Natural killer cell (primary cell): ENCODE measurements around the gene TMCO4. TPM values are rescaled to one million over a fixed set of nuclear protein-coding genes. Genes with fewer than 3 reads are reported as not detected.

ENCODE experiments used
- ATAC-seq, 3 donors: fragments of 150-1000 bp in 2 of 3; fragments of 200-7000 bp in 1 of 3; cut with Tn5 transposase; 1 replicate in 1 of 3; 2 replicates in 2 of 3; pipeline ENCODE4 v1.10.0; 2021; ENCODE audit warnings: mild to moderate bottlenecking in 2 of 3, moderate library complexity in 2 of 3
- DNase-seq, 2 donors: peaks; one replicate each; pipeline versions ENCODE4 v3.0.0 to v3.0.0-alpha.2; 2013 to 2021; ENCODE audit warnings: mixed read lengths in 1 of 2
- H3K27ac ChIP-seq: one replicate; pipeline ENCODE4 v1.5.1; 2013; ENCODE audit warnings: mild to moderate bottlenecking, low read length
- H3K27me3 ChIP-seq: one replicate; pipeline ENCODE4 v1.6.1; 2013; ENCODE audit warnings: low read length; ENCODE audit not compliant: control insufficient read depth, insufficient read depth
- H3K36me3 ChIP-seq: one replicate; pipeline ENCODE4 v1.6.1; 2013; ENCODE audit warnings: low read length; ENCODE audit not compliant: control insufficient read depth, insufficient read depth
- H3K4me1 ChIP-seq: one replicate; pipeline ENCODE4 v1.6.1; 2013; ENCODE audit warnings: low read length; ENCODE audit not compliant: control insufficient read depth, insufficient read depth
- H3K4me3 ChIP-seq: one replicate; pipeline ENCODE4 v1.5.1; 2013; ENCODE audit warnings: low read length
- H3K9me3 ChIP-seq: one replicate; pipeline ENCODE4 v1.6.1; 2013; ENCODE audit warnings: low read length; ENCODE audit not compliant: control insufficient read depth, insufficient read depth
- H3K27ac Mint-ChIP-seq, 2 donors: one replicate each; pipeline ENCODE4 v1.8.0; 2022; ENCODE audit warnings: mild to moderate bottlenecking in 2 of 2, mixed read lengths in 2 of 2, moderate library complexity in 1 of 2
- H3K27me3 Mint-ChIP-seq, 2 donors: one replicate each; pipeline ENCODE4 v1.8.0; 2022; ENCODE audit warnings: low read depth in 2 of 2, mixed read lengths in 2 of 2
- H3K36me3 Mint-ChIP-seq: one replicate; pipeline ENCODE4 v1.8.0; 2022; ENCODE audit warnings: mixed read lengths
- H3K4me1 Mint-ChIP-seq, 2 donors: one replicate each; pipeline ENCODE4 v1.8.0; 2022; ENCODE audit warnings: mixed read lengths in 2 of 2
- H3K4me3 Mint-ChIP-seq: one replicate; pipeline ENCODE4 v1.8.0; 2022; ENCODE audit warnings: mild to moderate bottlenecking, moderate library complexity, mixed read lengths
- H3K9me3 Mint-ChIP-seq, 2 donors: one replicate each; pipeline ENCODE4 v1.8.0; 2022; ENCODE audit warnings: mixed read lengths in 2 of 2
- WGBS: methylation state at CpG from one replicate; pipeline ENCODE4 v1.1.7; 2013; ENCODE audit warnings: missing lambda C conversion rate; ENCODE audit not compliant: insufficient coverage; 5-methylcytosine and 5-hydroxymethylcytosine counted together
- intact Hi-C: fragments of 100-400 bp; cut with micrococcal nuclease; formaldehyde crosslinking; loops from one replicate; pipeline ENCODE4 v1.14.2; 2022
- total RNA-seq, 4 donors: library from RNA; stranded (reverse); fragments of 120-200 nt in 1 of 4; gene quantifications; one replicate each; pipeline versions ENCODE4 v1.2.3 to v1.2.4, GENCODE V29; 2013 to 2022
- TF ChIP-seq, protein P1 (sequence below): fragments of 200-600 bp; IDR thresholded peaks from one replicate; pipeline ENCODE4 v1.8.0; 2022; ENCODE audit warnings: antibody characterized with exemption

TMCO4 gene
- total RNA-seq, 3 donors from 2014 or later (not counting 1 experiment from before 2014, with no cell fraction given) = 14.2 to 21.5 (median 18.3) TPM

DNA sequence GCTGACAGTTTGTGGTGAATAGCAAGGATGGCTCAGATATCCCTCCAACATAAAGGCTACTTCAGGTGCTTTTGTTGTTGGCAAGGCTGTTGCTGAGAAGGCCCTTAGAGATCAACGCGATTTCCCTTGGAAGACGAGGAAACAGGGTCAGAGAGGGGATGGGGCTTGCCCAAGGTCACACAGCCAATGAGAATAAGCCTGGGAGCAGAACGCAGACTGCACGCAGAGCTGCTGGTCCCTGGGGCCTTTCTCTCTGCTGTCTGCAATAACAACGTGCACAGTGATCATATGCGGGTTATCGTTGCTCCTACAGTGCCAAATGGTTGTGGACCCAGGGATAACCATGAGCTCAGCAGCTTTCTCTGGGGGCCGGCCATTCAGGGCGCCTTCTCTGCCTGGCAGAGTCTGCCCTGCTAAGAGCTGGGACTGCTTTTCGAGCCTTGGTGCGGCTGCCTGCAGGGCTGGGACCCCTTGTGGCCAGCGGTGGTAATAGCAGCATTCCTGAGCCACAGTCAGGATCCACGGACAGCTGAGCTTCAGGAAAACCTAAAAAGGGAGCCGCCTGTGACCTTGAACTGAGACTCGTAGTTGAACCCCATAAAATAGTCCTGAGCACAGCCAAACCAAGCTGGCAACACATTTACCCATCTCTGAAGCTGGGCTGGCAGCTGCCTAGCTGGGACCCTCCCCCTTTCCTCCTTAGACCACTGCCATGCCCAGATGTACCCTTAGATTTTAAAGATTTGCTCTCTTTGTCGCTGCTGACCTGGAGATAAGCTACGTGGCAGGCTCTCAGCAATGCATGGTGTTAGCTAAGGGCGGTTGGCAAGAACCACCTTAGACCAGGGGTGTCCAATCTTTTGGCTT lies 95.2 kb downstream of the TMCO4 start:
- 56% methylated on average over 19 of the region's 19 CpGs for WGBS
- TF ChIP-seq, protein P1, sequence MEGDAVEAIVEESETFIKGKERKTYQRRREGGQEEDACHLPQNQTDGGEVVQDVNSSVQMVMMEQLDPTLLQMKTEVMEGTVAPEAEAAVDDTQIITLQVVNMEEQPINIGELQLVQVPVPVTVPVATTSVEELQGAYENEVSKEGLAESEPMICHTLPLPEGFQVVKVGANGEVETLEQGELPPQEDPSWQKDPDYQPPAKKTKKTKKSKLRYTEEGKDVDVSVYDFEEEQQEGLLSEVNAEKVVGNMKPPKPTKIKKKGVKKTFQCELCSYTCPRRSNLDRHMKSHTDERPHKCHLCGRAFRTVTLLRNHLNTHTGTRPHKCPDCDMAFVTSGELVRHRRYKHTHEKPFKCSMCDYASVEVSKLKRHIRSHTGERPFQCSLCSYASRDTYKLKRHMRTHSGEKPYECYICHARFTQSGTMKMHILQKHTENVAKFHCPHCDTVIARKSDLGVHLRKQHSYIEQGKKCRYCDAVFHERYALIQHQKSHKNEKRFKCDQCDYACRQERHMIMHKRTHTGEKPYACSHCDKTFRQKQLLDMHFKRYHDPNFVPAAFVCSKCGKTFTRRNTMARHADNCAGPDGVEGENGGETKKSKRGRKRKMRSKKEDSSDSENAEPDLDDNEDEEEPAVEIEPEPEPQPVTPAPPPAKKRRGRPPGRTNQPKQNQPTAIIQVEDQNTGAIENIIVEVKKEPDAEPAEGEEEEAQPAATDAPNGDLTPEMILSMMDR = peak; percentile 85
- ATAC-seq (peak; percentile 70 to 91 (median 85)), DNase-seq (peak; percentile 54 to 79)
- Histone ChIP-seq H3K9me3 (no peaks in the 10 kb centered on the region), H3K27ac (no peak overlapping the region), H3K27me3 (no peaks in the 10 kb centered on the region), H3K36me3 (peaks cover 4% of the 10 kb centered on the region), H3K4me3 (no peak overlapping the region), H3K4me1 (peaks cover 8% of the 10 kb centered on the region)
- Mint-ChIP-seq H3K9me3 (no peaks in the 10 kb centered on the region), H3K27me3 (no peaks in the 10 kb centered on the region), H3K27ac (no peak overlapping the region), H3K4me3 (no peak overlapping the region), H3K4me1 (peaks cover 0 to 5% of the 10 kb centered on the region in 2 donors), H3K36me3 (no peaks in the 10 kb centered on the region)
- intact Hi-C loops = loop anchor here (1.0 kb wide), 1 partner anchor 43 kb away; no protein-coding TSS in a partner anchor

DNA sequence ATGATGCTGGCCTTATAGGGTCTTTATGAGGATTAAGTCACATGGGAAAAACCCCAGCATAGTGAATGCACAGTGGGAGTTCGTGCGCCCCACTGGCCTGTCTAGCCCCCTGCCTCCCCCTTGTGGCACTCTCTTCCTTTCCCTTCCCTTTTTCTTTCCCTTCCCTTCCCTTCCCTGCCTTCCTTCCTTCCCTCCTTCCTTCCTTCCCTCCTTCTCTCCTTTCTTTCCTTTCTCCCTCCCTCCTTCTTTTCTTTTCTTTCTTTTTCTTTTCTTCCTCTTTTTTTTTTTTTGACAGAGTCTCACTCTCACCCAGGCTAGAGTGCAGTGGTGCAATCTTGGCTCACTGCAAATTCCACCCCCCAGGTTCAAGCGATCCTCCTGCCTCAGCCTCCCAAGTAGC lies 96.4 kb downstream of the TMCO4 start:
- no peaks in the 10 kb centered on the region for H3K9me3 Mint-ChIP-seq
- peaks cover 8% of the 10 kb centered on the region for H3K4me1 ChIP-seq
- H3K4me3 ChIP-seq = no peak overlapping the region
- peaks cover 0 to 5% of the 10 kb centered on the region in 2 donors for H3K4me1 Mint-ChIP-seq
- TF ChIP-seq, protein P1 = no peak
- intact Hi-C loops = no loop called here
- no peaks in the 10 kb centered on the region for H3K9me3 ChIP-seq
- H3K27ac ChIP-seq = no peak overlapping the region
- 96% methylated on average over 3 of the region's 3 CpGs for WGBS
- H3K27me3 ChIP-seq = no peaks in the 10 kb centered on the region
- H3K27me3 Mint-ChIP-seq = no peaks in the 10 kb centered on the region
- H3K4me3 Mint-ChIP-seq = no peak overlapping the region
- ATAC-seq = no peak
- no peak for DNase-seq
- H3K36me3 ChIP-seq = peaks cover 4% of the 10 kb centered on the region
- no peak overlapping the region for H3K27ac Mint-ChIP-seq
- H3K36me3 Mint-ChIP-seq = no peaks in the 10 kb centered on the region

DNA sequence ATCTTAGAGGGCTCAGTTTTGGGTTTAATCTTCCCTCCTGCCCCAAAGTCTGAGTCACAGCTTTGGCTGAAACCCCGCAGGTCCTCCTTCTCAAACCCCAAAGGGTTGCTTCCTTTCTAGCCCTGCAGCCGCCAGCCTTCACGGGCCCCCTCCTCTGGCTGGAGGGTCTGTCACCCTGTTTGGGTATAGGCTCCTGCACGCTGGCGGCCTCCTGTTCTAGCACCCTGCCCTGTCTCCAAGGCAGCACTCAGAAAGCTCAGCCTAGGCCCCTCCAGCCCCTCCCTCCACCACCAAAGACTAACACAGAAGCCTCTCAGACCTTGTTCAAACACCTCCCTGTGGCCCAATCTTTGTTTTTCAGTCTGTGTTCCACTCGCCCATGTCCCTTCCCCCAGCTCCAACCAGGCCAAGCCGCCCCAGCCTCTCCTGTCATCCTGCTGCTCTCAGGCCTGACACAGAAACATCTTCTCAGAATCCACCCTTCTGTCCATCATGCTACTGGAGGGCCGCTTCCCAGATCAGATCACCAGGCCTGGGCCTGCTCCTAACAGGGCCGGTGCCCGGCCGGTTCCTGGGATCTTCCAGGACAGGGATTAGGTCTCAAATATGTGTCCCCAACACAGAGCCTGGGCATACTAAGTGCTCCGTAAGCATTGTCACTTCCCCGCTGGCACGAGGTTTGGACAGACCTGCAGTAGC lies 99.5 kb downstream of the TMCO4 start:
- ATAC-seq (no peak), DNase-seq (no peak)
- Histone ChIP-seq H3K36me3 (peaks cover 4% of the 10 kb centered on the region), H3K4me3 (no peak overlapping the region), H3K27me3 (no peaks in the 10 kb centered on the region), H3K4me1 (peaks cover 8% of the 10 kb centered on the region), H3K9me3 (no peaks in the 10 kb centered on the region), H3K27ac (no peak overlapping the region)
- peaks cover 0 to 5% of the 10 kb centered on the region in 2 donors for H3K4me1 Mint-ChIP-seq
- H3K4me3 Mint-ChIP-seq = no peak overlapping the region
- intact Hi-C loops = no loop called here
- no peaks in the 10 kb centered on the region for H3K9me3 Mint-ChIP-seq
- peak overlapping the region in 1 of 2 donors; percentile 58 for H3K27ac Mint-ChIP-seq
- TF ChIP-seq, protein P1 = no peak
- WGBS = 95% methylated on average over 14 of the region's 14 CpGs
- no peaks in the 10 kb centered on the region for H3K27me3 Mint-ChIP-seq
- H3K36me3 Mint-ChIP-seq = no peaks in the 10 kb centered on the region
